Ovary (tissue), 9 donors: ENCODE results near the gene PRR14. TPM values are rescaled to one million over a fixed set of nuclear protein-coding genes. Genes with fewer than 3 reads are reported as not detected.

ENCODE experiments used
- DNase-seq, 5 donors: peaks; one replicate each; pipeline ENCODE4 v3.0.0-alpha.2; 2019 to 2020
- H3K27ac ChIP-seq, 2 donors: fragments of 200-600 bp; one replicate each; pipeline versions ENCODE4 v1.5.1 to v1.8.0; 2019 to 2022
- H3K27me3 ChIP-seq: fragments of 200-600 bp; one replicate; pipeline ENCODE4 v1.8.0; 2022
- H3K36me3 ChIP-seq: fragments of 200-600 bp; sonication (generic); one replicate; pipeline ENCODE4 v1.5.1; 2019
- H3K4me1 ChIP-seq: one replicate; pipeline ENCODE4 v1.8.1; 2013; ENCODE audit warnings: mild to moderate bottlenecking, moderate library complexity; ENCODE audit not compliant: insufficient read depth
- H3K4me3 ChIP-seq: fragments of 200-600 bp; sonication (generic); one replicate; pipeline ENCODE4 v1.5.1; 2017
- H3K9me3 ChIP-seq, 2 donors: fragments of 200-600 bp in 1 of 2; sonication (generic) in 1 of 2; one replicate each; pipeline versions ENCODE4 v1.5.1 to v1.8.1; 2013 to 2019; ENCODE audit warnings: mild to moderate bottlenecking in 1 of 2, moderate library complexity in 1 of 2
- CTCF ChIP-seq, 3 donors: fragments of 450-650 bp in 2 of 3; fragments of 200-600 bp in 1 of 3; IDR thresholded peaks; one replicate each; pipeline versions ENCODE4 v1.5.1 to v1.8.0; 2016 to 2022; ENCODE audit warnings: antibody characterized with exemption in 3 of 3, mild to moderate bottlenecking in 1 of 3
- EP300 ChIP-seq: sonication (generic); formaldehyde crosslinking; IDR thresholded peaks from one replicate; pipeline ENCODE4 v1.6.1; 2017; ENCODE audit warnings: antibody characterized with exemption
- POLR2A ChIP-seq: fragments of 450-650 bp; IDR thresholded peaks from one replicate; pipeline ENCODE4 v1.6.1; 2017; ENCODE audit warnings: antibody characterized with exemption, mild to moderate bottlenecking, moderate library complexity
- WGBS, 3 donors: extraction: QIAGEN DNeasy Blood & Tissue Kit in 1 of 3; methylation state at CpG; one replicate each; pipeline versions ENCODE4 v1.1.5 to v1.1.7; 2013 to 2017; 5-methylcytosine and 5-hydroxymethylcytosine counted together
- intact Hi-C, 4 donors: fragments of 100-400 bp; cut with DNase I; formaldehyde crosslinking; loops; one replicate each; pipeline versions ENCODE4 v1.11.0 to v1.15.1; 2022 to 2023
- polyA plus RNA-seq, 2 donors: library from polyadenylated mRNA; stranded (reverse); fragments of 200-250 nt in 1 of 2; fragments of 350-450 nt in 1 of 2; fragmentation: Illumina TruSeq in 1 of 2; extraction: RNeasy Lipid Tissue Mini Kit (QIAGEN cat#74804) in 1 of 2; gene quantifications; one replicate each; pipeline ENCODE4 v1.2.3, GENCODE V29; 2013 to 2014
- total RNA-seq, 7 donors: library from RNA; depleted of rRNA in 2 of 7; stranded (reverse); fragments of >200 nt in 2 of 7; fragmentation: NEBNext Ultra II Directional in 3 of 7; extraction: Animal tissue kit (Norgen Biotek cat#: 25700) in 3 of 7; gene quantifications; one replicate each; pipeline versions ENCODE4 v1.1.0 to v1.2.4, GENCODE V29; 2016 to 2023
- donor health status: DM: no; HTN: no; CAD: no; lungs with moderate emphysema.
- donor health status: DM: no; HTN: no; CAD: no.
- donor health status: Bipolar disorder and iron deficiency.
- donor health status: DM: yes; HTN: yes; CAD: no.
- donor health status: DM: no; HTN: no; CAD: no.
- donor health status: DM: yes; HTN: yes; CAD: no.

PRR14 gene
- total and polyA plus RNA-seq, 9 donors = 20.6 to 76.2 (median 50.3) TPM

DNA sequence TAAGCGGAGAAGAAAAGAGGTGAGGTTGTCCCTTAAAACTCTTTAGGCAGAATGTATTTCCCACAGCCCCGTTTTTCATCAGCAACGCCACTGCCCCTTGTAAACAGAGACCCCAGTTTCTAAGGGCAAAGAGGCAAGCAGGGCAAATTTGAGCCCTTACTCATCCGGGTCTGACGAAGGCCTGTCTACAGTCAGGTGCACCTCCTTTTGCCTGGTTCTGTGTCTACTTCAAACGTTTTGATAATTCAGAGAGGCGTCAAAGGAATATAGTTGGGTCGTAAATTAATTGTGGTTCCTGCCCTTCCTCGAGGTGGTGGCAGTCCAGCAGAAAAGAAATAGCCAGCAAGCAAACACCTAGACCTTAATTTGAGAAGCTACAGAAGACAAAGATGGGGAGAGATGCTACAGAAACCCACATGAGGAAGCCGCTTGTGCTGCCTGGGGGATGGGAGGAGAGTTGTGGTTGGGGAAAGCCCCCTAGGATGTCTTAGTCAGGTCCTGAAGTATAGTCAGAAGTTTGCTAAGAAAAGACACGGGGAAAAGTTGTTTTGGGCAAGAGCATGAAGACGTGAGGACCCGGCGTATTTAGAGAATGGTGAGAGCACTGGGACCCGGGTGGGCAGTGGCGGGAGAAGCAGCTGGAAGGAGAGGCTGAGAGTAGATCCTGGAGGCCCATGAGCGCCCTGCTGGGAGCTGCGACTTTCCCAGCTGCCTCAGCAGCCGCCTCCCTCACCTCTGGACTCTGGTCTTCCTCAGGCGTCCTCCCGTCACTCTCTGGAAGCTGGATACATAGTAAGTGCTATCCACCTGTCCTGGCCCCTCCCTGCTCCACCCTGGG lies 9.9 kb downstream of the PRR14 start:
- Histone ChIP-seq H3K36me3 (no peaks in the 10 kb centered on the region), H3K4me3 (peak overlapping the region; percentile 70)
- peak in 2 of 5 donors; percentile 28 for DNase-seq

GRCh38 chr16:30662449-30662848 lies 11.7 kb downstream of the PRR14 start:
- Histone ChIP-seq H3K27me3 (no peaks in the 10 kb centered on the region), H3K4me1 (peaks cover 11% of the 10 kb centered on the region), H3K36me3 (no peaks in the 10 kb centered on the region), H3K9me3 (no peaks in the 10 kb centered on the region), H3K4me3 (no peak overlapping the region), H3K27ac (no peak overlapping the region)
- intact Hi-C loops = loop anchor here in 1 of 4 donors (5.0 kb wide), 1 partner anchor 35 kb away; the partner anchor contains the start of gene SRCAP
- TF ChIP-seq CTCF (IDR thresholded peaks at IDR 0.05) (no peak), EP300 (no peak), POLR2A (no peak)
- WGBS, 3 donors = 69 to 76% (median 72%) methylated on average over 17 of the region's 17 CpGs
- peak in 3 of 5 donors; percentile 41 to 45 (median 44) for DNase-seq

More for the DNA sequence above, 9.9 kb downstream of the PRR14 start:
- no peaks in the 10 kb centered on the region for H3K9me3 ChIP-seq
- no peak for TF ChIP-seq EP300
- no peak for TF ChIP-seq CTCF (IDR thresholded peaks at IDR 0.05)
- no peak for TF ChIP-seq POLR2A
- intact Hi-C loops = loop anchor here in 1 of 4 donors (5.0 kb wide), 1 partner anchor 37 kb away; the partner anchor contains the start of gene SRCAP
- H3K4me1 ChIP-seq = peaks cover 11% of the 10 kb centered on the region
- no peaks in the 10 kb centered on the region for H3K27me3 ChIP-seq
- 30 to 42% (median 33%) methylated on average over 21 of the region's 21 CpGs for WGBS, 3 donors
- peak overlapping the region in 1 of 2 donors; percentile 97 for H3K27ac ChIP-seq

DNA sequence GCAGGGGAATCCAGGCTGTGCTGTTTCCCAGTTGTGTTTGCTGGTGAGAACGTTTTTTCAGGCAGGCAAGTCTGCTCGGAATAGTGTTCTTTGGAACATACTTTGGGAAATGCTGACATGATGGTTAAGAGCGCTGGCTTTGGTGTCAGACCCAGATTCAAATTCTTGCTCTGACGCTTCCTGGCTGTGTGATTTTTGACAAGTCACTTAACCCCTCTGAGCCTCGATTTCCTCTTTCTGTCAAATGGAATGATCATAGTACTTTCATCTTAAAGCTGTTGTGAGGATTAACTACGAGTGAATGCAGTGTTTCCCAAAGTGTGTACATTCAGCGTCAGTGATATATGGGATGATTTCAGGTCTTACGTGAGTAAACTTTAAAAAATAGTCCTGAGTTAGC lies 12.3 kb downstream of the PRR14 start:
- TF ChIP-seq CTCF (IDR thresholded peaks at IDR 0.05) (no peak), POLR2A (no peak), EP300 (no peak)
- peaks cover 11% of the 10 kb centered on the region for H3K4me1 ChIP-seq
- no peak overlapping the region for H3K4me3 ChIP-seq
- DNase-seq = no peak
- intact Hi-C loops = loop anchor here in 1 of 4 donors (5.0 kb wide), 1 partner anchor 34 kb away; the partner anchor contains the start of gene SRCAP
- no peaks in the 10 kb centered on the region for H3K9me3 ChIP-seq
- H3K27ac ChIP-seq = no peak overlapping the region
- no peaks in the 10 kb centered on the region for H3K36me3 ChIP-seq
- 79 to 80% (median 79%) methylated on average over 8 of the region's 8 CpGs for WGBS, 3 donors
- no peaks in the 10 kb centered on the region for H3K27me3 ChIP-seq

GRCh38 chr16:30663820-30664219 lies 13.1 kb downstream of the PRR14 start:
- H3K36me3 ChIP-seq = no peaks in the 10 kb centered on the region
- intact Hi-C loops = loop anchor here in 1 of 4 donors (5.0 kb wide), 1 partner anchor 33 kb away; the partner anchor contains the start of gene SRCAP
- H3K27me3 ChIP-seq = no peaks in the 10 kb centered on the region
- H3K4me3 ChIP-seq = no peak overlapping the region
- H3K4me1 ChIP-seq = peaks cover 11% of the 10 kb centered on the region
- no peak overlapping the region for H3K27ac ChIP-seq
- 49 to 50% (median 49%) methylated on average over 9 of the region's 9 CpGs for WGBS, 3 donors
- no peaks in the 10 kb centered on the region for H3K9me3 ChIP-seq
- peak in 2 of 5 donors; percentile 27 to 30 for DNase-seq
- TF ChIP-seq CTCF (IDR thresholded peaks at IDR 0.05) = no peak
- no peak for TF ChIP-seq POLR2A
- no peak for TF ChIP-seq EP300
